ENCODE results near the gene TMOD4. TPM values are rescaled to one million over a fixed set of nuclear protein-coding genes. Genes with fewer than 3 reads are reported as not detected.

Gene TMOD4
- polyA plus RNA-seq, 3 donors = 1.1 to 2.4 (median 1.5) TPM

- DNase-seq = no peak
These were observed 8.4 kb upstream of the TMOD4 start for GRCh38 chr1:151184211-151184610.

- no peak for DNase-seq
These were observed 799 bp upstream of the TMOD4 start for GRCh38 chr1:151176514-151177045.

- no peak for DNase-seq
These were observed 590 bp downstream of the TMOD4 start for GRCh38 chr1:151175041-151175741.

GRCh38 chr1:151171190-151171589 is 4.6 kb downstream of the TMOD4 start:
- DNase-seq = no peak

GRCh38 chr1:151167116-151167515 is 8.7 kb downstream of the TMOD4 start:
- no peak for DNase-seq

- DNase-seq = no peak
These were observed 9.2 kb downstream of the TMOD4 start for GRCh38 chr1:151166505-151166956.

GRCh38 chr1:151165738-151166504 is 9.9 kb downstream of the TMOD4 start, which contains the start of the genes LYSMD1 and SCNM1:
Gene LYSMD1 (minus strand): TSS chr1:151165902. CDS start chr1:151165258, 644 bp downstream.
Gene SCNM1 (plus strand): TSS chr1:151166144. CDS start chr1:151166153, 9 bp downstream.
- peak; percentile 99 for DNase-seq

- DNase-seq = peak; percentile 63
These were observed 10.5 kb downstream of the TMOD4 start for GRCh38 chr1:151165281-151165737.

GRCh38 chr1:151164732-151165280 is 11.0 kb downstream of the TMOD4 start:
- no peak for DNase-seq

- DNase-seq = no peak
These were observed 16.4 kb downstream of the TMOD4 start for GRCh38 chr1:151159373-151159772.

GRCh38 chr1:151158751-151159251 is 17.0 kb downstream of the TMOD4 start:
- DNase-seq = no peak

GRCh38 chr1:151158326-151158725 is 17.5 kb downstream of the TMOD4 start:
- no peak for DNase-seq

GRCh38 chr1:151157067-151157531 is 18.7 kb downstream of the TMOD4 start:
- no peak for DNase-seq

- DNase-seq = no peak
These were observed 19.3 kb downstream of the TMOD4 start, which contains the start of gene TNFAIP8L2 for GRCh38 chr1:151156515-151156819. Gene TNFAIP8L2 (plus strand): TSS chr1:151156649. CDS start chr1:151158698, 2,049 bp downstream.

- no peak for DNase-seq
These were observed 28.1 kb downstream of the TMOD4 start for GRCh38 chr1:151147665-151148064.

GRCh38 chr1:151147132-151147503 is 28.7 kb downstream of the TMOD4 start:
- no peak for DNase-seq

- DNase-seq = peak; percentile 94
These were observed 29.2 kb downstream of the TMOD4 start, which contains the start of gene SEMA6C for GRCh38 chr1:151146412-151147131. Gene SEMA6C (minus strand): TSS chr1:151146631. CDS start chr1:151142621, 4,010 bp downstream.

GRCh38 chr1:151146072-151146411 is 29.7 kb downstream of the TMOD4 start:
- no peak for DNase-seq

- DNase-seq = no peak
These were observed 30.3 kb downstream of the TMOD4 start for GRCh38 chr1:151145304-151146071.

GRCh38 chr1:151144474-151145303 is 31.1 kb downstream of the TMOD4 start:
- DNase-seq = no peak
